22Rv1 (cell line): ENCODE measurements around the gene ASAP2.

ENCODE experiments used
- CTCF ChIP-seq: fragments of 450-650 bp; IDR thresholded peaks from 2 replicates; pipeline ENCODE4 v1.5.1; 2017; ENCODE audit warnings: mild to moderate bottlenecking
- ZFX ChIP-seq: fragments of 450-650 bp; IDR thresholded peaks from 2 replicates; pipeline ENCODE4 v1.6.1; 2017; ENCODE audit warnings: antibody characterized with exemption, borderline replicate concordance

GRCh38 chr2:9247177-9247576, 40.6 kb downstream of the ASAP2 start:
- TF ChIP-seq CTCF (no peak), ZFX (no peak)
